CD14-positive monocyte (primary cell): ENCODE results near the gene CLRN3. TPM values are rescaled to one million over a fixed set of nuclear protein-coding genes. Genes with fewer than 3 reads are reported as not detected.

Source experiments
- DNase-seq, 3 donors: peaks; one replicate each; pipeline ENCODE4 v3.0.0-alpha.2; 2011 to 2022
- H2AFZ ChIP-seq: 2 replicates; pipeline ENCODE4 v1.6.0; 2012; ENCODE audit warnings: mild to moderate bottlenecking, low read depth, low read length, inconsistent platforms; ENCODE audit not compliant: insufficient read depth, poor library complexity, severe bottlenecking
- H3K27ac ChIP-seq, 2 donors: 1 replicate in 1 of 2; 2 replicates in 1 of 2; pipeline ENCODE4 v1.5.1; 2012 to 2013; ENCODE audit warnings: low read length in 2 of 2, control low read depth in 1 of 2, inconsistent platforms in 1 of 2, low read depth in 1 of 2, mild to moderate bottlenecking in 1 of 2
- H3K27me3 ChIP-seq, 2 donors: one replicate each; pipeline versions ENCODE4 v1.6.0 to v1.6.1; 2011 to 2013; ENCODE audit warnings: low read length in 2 of 2; ENCODE audit not compliant: control insufficient read depth in 2 of 2, insufficient read depth in 2 of 2
- H3K36me3 ChIP-seq, 2 donors: replicated peaks in 1 of 2; 1 replicate in 1 of 2; 2 replicates in 1 of 2; pipeline versions ENCODE4 v1.5.1 to v1.6.1; 2012 to 2013; ENCODE audit warnings: low read length in 2 of 2, control low read depth in 1 of 2, inconsistent platforms in 1 of 2, mild to moderate bottlenecking in 1 of 2; ENCODE audit not compliant: insufficient read depth in 2 of 2, control insufficient read depth in 1 of 2
- H3K4me1 ChIP-seq, 2 donors: 1 replicate in 1 of 2; 2 replicates in 1 of 2; pipeline versions ENCODE4 v1.5.1 to v1.6.1; 2012 to 2013; ENCODE audit warnings: low read length in 2 of 2, control low read depth in 1 of 2, inconsistent platforms in 1 of 2, mild to moderate bottlenecking in 1 of 2, moderate library complexity in 1 of 2; ENCODE audit not compliant: insufficient read depth in 2 of 2, control insufficient read depth in 1 of 2
- H3K4me2 ChIP-seq: replicated peaks from 2 replicates; pipeline ENCODE3; 2012; ENCODE audit warnings: low read length, moderate library complexity, mild to moderate bottlenecking; ENCODE audit not compliant: poor library complexity, severe bottlenecking; ENCODE audit errors: extremely low read depth
- H3K4me3 ChIP-seq, 3 experiments: fragments of 200-600 bp in 1 of 3; sonication (generic) in 1 of 3; replicated peaks in 1 of 3; 1 replicate in 2 of 3; 2 replicates in 1 of 3; pipeline ENCODE4 v1.5.1; 2011 to 2013; ENCODE audit warnings: low read length in 3 of 3, mild to moderate bottlenecking in 3 of 3, control low read depth in 2 of 3, low read depth in 2 of 3, inconsistent platforms in 1 of 3, moderate library complexity in 1 of 3
- H3K79me2 ChIP-seq: 2 replicates; pipeline ENCODE4 v1.6.0; 2012; ENCODE audit warnings: mild to moderate bottlenecking, control low read depth, inconsistent platforms, low read length, moderate library complexity; ENCODE audit not compliant: insufficient read depth
- H3K9ac ChIP-seq: 2 replicates; pipeline ENCODE4 v1.6.0; 2017; ENCODE audit warnings: low read length, mild to moderate bottlenecking; ENCODE audit not compliant: insufficient read depth, poor library complexity, severe bottlenecking
- H3K9me3 ChIP-seq, 2 donors: replicated peaks in 1 of 2; 1 replicate in 1 of 2; 2 replicates in 1 of 2; pipeline versions ENCODE4 v1.5.1 to v1.6.1; 2012 to 2013; ENCODE audit warnings: low read length in 2 of 2, control low read depth in 1 of 2; ENCODE audit not compliant: control insufficient read depth in 1 of 2, insufficient read depth in 1 of 2
- H4K20me1 ChIP-seq: 2 replicates; pipeline ENCODE4 v1.6.0; 2012; ENCODE audit warnings: mild to moderate bottlenecking, low read length, control low read depth, moderate library complexity; ENCODE audit not compliant: insufficient read depth
- H3K27ac Mint-ChIP-seq, 7 donors: one replicate each; pipeline ENCODE4 v1.8.0; 2020; ENCODE audit warnings: mild to moderate bottlenecking in 7 of 7, mixed read lengths in 7 of 7, moderate library complexity in 6 of 7, inconsistent platforms in 2 of 7
- H3K27me3 Mint-ChIP-seq, 3 donors: one replicate each; pipeline ENCODE4 v1.8.0; 2021 to 2022; ENCODE audit warnings: low read depth in 3 of 3, mild to moderate bottlenecking in 3 of 3, mixed read lengths in 3 of 3, moderate library complexity in 3 of 3, inconsistent platforms in 1 of 3
- H3K36me3 Mint-ChIP-seq, 2 donors: one replicate each; pipeline ENCODE4 v1.8.0; 2020; ENCODE audit warnings: mixed read lengths in 2 of 2, inconsistent platforms in 1 of 2, mild to moderate bottlenecking in 1 of 2
- H3K4me1 Mint-ChIP-seq: one replicate; pipeline ENCODE4 v1.8.0; 2020; ENCODE audit warnings: mild to moderate bottlenecking, mixed read lengths
- H3K4me3 Mint-ChIP-seq, 2 donors: one replicate each; pipeline ENCODE4 v1.8.0; 2020; ENCODE audit warnings: mild to moderate bottlenecking in 2 of 2, mixed read lengths in 2 of 2, moderate library complexity in 1 of 2
- H3K9me3 Mint-ChIP-seq, 7 donors: one replicate each; pipeline ENCODE4 v1.8.0; 2020 to 2022; ENCODE audit warnings: mixed read lengths in 7 of 7, mild to moderate bottlenecking in 6 of 7, moderate library complexity in 6 of 7, inconsistent platforms in 2 of 7
- WGBS: methylation state at CpG from one replicate; pipeline ENCODE4 v1.1.5; 2013; ENCODE audit warnings: missing lambda C conversion rate; ENCODE audit not compliant: insufficient coverage; 5-methylcytosine and 5-hydroxymethylcytosine counted together
- intact Hi-C, 2 donors: fragments of 100-400 bp; cut with micrococcal nuclease; formaldehyde crosslinking; loops; one replicate each; pipeline versions ENCODE4 v1.15.0 to v1.15.1; 2023
- polyA plus RNA-seq, 3 donors: library from polyadenylated mRNA; depleted of rRNA in 1 of 3; unstranded in 2 of 3; stranded (reverse) in 1 of 3; fragments of 300-500 nt in 2 of 3; fragments of >200 nt in 1 of 3; fragmentation: Illumina TruSeq in 2 of 3; gene quantifications; 1 replicate in 2 of 3; 2 replicates in 1 of 3; pipeline ENCODE4 v1.2.3, GENCODE V29; 2012 to 2021
- TF ChIP-seq, protein P1 (sequence below): fragments of 200-600 bp; IDR thresholded peaks from one replicate; pipeline ENCODE4 v1.8.0; 2022; ENCODE audit warnings: antibody characterized with exemption, mild to moderate bottlenecking

The CLRN3 gene
- polyA plus RNA-seq, 3 donors, result 0.16 TPM; not detected in 2

DNA sequence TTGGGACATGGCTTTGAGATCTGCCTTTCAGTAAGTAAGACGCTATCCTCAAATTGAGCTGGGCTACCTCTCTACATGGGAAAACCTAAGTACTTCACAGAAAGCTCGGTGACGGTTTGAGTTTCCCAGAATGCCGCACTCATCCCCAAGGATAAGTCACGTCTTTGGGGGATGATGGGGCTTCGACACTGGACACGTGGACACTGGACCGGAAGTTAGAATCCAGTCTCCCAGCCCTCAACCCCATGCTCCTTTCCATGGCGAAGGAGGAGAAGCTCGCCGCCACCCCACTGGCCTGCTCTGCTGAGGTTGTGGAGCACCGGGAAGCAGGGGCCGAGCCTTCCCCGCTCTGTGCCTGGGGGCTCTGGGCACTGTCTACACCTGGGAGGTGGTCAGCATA lies 41.6 kb upstream of the CLRN3 start:
- Histone ChIP-seq H3K79me2 (peaks cover 59% of the 10 kb centered on the region), H2AFZ (no peak overlapping the region), H3K27me3 (no peaks in the 10 kb centered on the region), H3K36me3 (peaks cover 11 to 51% of the 10 kb centered on the region in 2 donors), H3K4me2 (no peak overlapping the region), H3K4me3 (no peak overlapping the region), H3K4me1 (peaks cover 15 to 21% of the 10 kb centered on the region in 2 donors), H3K27ac (no peak overlapping the region), H4K20me1 (peaks cover 61% of the 10 kb centered on the region), H3K9ac (no peak overlapping the region), H3K9me3 (no peaks in the 10 kb centered on the region)
- Mint-ChIP-seq H3K27me3 (no peaks in the 10 kb centered on the region), H3K27ac (peak overlapping the region in 1 of 7 donors; percentile 9), H3K4me1 (peaks cover 25% of the 10 kb centered on the region), H3K4me3 (no peak overlapping the region), H3K36me3 (peaks cover 36 to 58% of the 10 kb centered on the region in 2 donors), H3K9me3 (peaks cover 0 to 2% (median 0%) of the 10 kb centered on the region in 7 donors)
- intact Hi-C loops, result no loop called here
- WGBS, result 100% methylated on average over 4 of the region's 14 CpGs
- DNase-seq, result no peak
- TF ChIP-seq, protein P1, sequence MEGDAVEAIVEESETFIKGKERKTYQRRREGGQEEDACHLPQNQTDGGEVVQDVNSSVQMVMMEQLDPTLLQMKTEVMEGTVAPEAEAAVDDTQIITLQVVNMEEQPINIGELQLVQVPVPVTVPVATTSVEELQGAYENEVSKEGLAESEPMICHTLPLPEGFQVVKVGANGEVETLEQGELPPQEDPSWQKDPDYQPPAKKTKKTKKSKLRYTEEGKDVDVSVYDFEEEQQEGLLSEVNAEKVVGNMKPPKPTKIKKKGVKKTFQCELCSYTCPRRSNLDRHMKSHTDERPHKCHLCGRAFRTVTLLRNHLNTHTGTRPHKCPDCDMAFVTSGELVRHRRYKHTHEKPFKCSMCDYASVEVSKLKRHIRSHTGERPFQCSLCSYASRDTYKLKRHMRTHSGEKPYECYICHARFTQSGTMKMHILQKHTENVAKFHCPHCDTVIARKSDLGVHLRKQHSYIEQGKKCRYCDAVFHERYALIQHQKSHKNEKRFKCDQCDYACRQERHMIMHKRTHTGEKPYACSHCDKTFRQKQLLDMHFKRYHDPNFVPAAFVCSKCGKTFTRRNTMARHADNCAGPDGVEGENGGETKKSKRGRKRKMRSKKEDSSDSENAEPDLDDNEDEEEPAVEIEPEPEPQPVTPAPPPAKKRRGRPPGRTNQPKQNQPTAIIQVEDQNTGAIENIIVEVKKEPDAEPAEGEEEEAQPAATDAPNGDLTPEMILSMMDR, result no peak

DNA sequence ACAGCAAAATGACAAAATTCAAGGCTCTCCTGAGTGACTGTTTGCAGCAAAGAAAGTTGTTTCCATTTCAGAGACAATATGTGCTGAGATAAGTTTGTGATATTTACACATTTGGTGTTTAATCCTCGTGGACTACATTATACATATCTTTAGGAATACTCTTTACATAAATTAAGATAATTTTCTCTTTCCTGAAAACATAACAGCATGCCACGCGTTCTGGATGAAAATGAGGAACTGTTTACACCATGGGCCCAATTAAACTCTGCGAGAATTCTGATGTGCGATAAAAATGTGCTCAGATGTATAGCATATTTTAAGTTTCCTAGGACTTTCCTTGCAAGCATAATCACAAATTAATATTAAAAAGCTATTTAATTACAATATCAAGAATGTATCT lies 40.5 kb upstream of the CLRN3 start:
- Histone ChIP-seq H3K4me1 (peaks cover 19 to 28% of the 10 kb centered on the region in 2 donors), H3K27ac (no peak overlapping the region), H3K36me3 (peaks cover 11 to 46% of the 10 kb centered on the region in 2 donors), H3K27me3 (no peaks in the 10 kb centered on the region), H2AFZ (no peak overlapping the region), H3K79me2 (peaks cover 70% of the 10 kb centered on the region), H3K9ac (no peak overlapping the region), H3K9me3 (no peaks in the 10 kb centered on the region), H4K20me1 (peaks cover 53% of the 10 kb centered on the region), H3K4me2 (no peak overlapping the region), H3K4me3 (no peak overlapping the region)
- Mint-ChIP-seq H3K4me1 (peaks cover 26% of the 10 kb centered on the region), H3K36me3 (peaks cover 32 to 50% of the 10 kb centered on the region in 2 donors), H3K9me3 (peaks cover 0 to 2% (median 0%) of the 10 kb centered on the region in 7 donors), H3K27ac (peak overlapping the region in 1 of 7 donors; percentile 40), H3K27me3 (no peaks in the 10 kb centered on the region), H3K4me3 (no peak overlapping the region)
- no CpG with 5 or more reads among the region's 5 CpGs for whole genome bisulfite sequencing
- DNase-seq, result no peak
- TF ChIP-seq, protein P1, result no peak
- intact Hi-C loops, result no loop called here
